HEK293 (cell line): Measurements from ENCODE around the gene SOX11.

ENCODE experiments used
- IKZF3 ChIP-seq: fragments of 450-650 bp; IDR thresholded peaks from 2 replicates; pipeline ENCODE4 v1.5.0; 2018; ENCODE audit warnings: missing biosample characterization, mild to moderate bottlenecking, missing genetic modification characterization, moderate library complexity
- TCF7L2 ChIP-seq: IDR thresholded peaks from 2 replicates; pipeline ENCODE4 v1.6.1; 2011; ENCODE audit warnings: low read depth, mild to moderate bottlenecking, inconsistent platforms, low read length, moderate library complexity, borderline replicate concordance
- ZFP3 ChIP-seq: fragments of 450-650 bp; formaldehyde crosslinking; IDR thresholded peaks from 2 replicates; pipeline ENCODE4 v1.5.1; 2016; ENCODE audit warnings: low read depth, missing biosample characterization, missing genetic modification characterization
- ZNF184 ChIP-seq: fragments of 450-650 bp; IDR thresholded peaks from 2 replicates; pipeline ENCODE4 v1.5.1; 2018; ENCODE audit warnings: missing biosample characterization, mild to moderate bottlenecking, missing genetic modification characterization
- ZNF302 ChIP-seq: fragments of 450-650 bp; formaldehyde crosslinking; IDR thresholded peaks from 2 replicates; pipeline ENCODE4 v1.5.1; 2016; ENCODE audit warnings: missing biosample characterization, missing genetic modification characterization, low read depth
- ZNF426 ChIP-seq: fragments of 450-650 bp; formaldehyde crosslinking; IDR thresholded peaks from 2 replicates; pipeline ENCODE4 v1.5.1; 2017; ENCODE audit warnings: missing biosample characterization, missing genetic modification characterization, mild to moderate bottlenecking, inconsistent platforms, moderate library complexity
- ZNF560 ChIP-seq: fragments of 450-650 bp; formaldehyde crosslinking; IDR thresholded peaks from 2 replicates; pipeline ENCODE4 v1.5.1; 2017; ENCODE audit warnings: missing biosample characterization, missing genetic modification characterization, borderline replicate concordance
- ZNF626 ChIP-seq: fragments of 450-650 bp; sonication (Bioruptor Pico); formaldehyde crosslinking; IDR thresholded peaks from 2 replicates; pipeline ENCODE4 v1.5.1; 2018; ENCODE audit warnings: missing biosample characterization, missing genetic modification characterization, inconsistent platforms
- ZNF707 ChIP-seq: fragments of 450-650 bp; formaldehyde crosslinking; IDR thresholded peaks from 2 replicates; pipeline ENCODE4 v1.5.1; 2016; ENCODE audit warnings: missing biosample characterization, missing genetic modification characterization
- ZNF785 ChIP-seq: fragments of 450-650 bp; formaldehyde crosslinking; IDR thresholded peaks from 2 replicates; pipeline ENCODE4 v1.5.1; 2016; ENCODE audit warnings: missing biosample characterization, missing genetic modification characterization
- TF ChIP-seq, protein P1 (sequence below): fragments of 450-650 bp; formaldehyde crosslinking; IDR thresholded peaks from 2 replicates; pipeline ENCODE4 v1.5.1; 2016; ENCODE audit warnings: missing biosample characterization, missing genetic modification characterization
- TF ChIP-seq, protein P2 (sequence below): fragments of 450-650 bp; formaldehyde crosslinking; IDR thresholded peaks from 2 replicates; pipeline ENCODE4 v1.5.1; 2016; ENCODE audit warnings: missing biosample characterization, missing genetic modification characterization

- TF ChIP-seq, protein P1, sequence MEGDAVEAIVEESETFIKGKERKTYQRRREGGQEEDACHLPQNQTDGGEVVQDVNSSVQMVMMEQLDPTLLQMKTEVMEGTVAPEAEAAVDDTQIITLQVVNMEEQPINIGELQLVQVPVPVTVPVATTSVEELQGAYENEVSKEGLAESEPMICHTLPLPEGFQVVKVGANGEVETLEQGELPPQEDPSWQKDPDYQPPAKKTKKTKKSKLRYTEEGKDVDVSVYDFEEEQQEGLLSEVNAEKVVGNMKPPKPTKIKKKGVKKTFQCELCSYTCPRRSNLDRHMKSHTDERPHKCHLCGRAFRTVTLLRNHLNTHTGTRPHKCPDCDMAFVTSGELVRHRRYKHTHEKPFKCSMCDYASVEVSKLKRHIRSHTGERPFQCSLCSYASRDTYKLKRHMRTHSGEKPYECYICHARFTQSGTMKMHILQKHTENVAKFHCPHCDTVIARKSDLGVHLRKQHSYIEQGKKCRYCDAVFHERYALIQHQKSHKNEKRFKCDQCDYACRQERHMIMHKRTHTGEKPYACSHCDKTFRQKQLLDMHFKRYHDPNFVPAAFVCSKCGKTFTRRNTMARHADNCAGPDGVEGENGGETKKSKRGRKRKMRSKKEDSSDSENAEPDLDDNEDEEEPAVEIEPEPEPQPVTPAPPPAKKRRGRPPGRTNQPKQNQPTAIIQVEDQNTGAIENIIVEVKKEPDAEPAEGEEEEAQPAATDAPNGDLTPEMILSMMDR (tag by site-specific recombination): no peak
- no peak for TF ChIP-seq ZNF626
- TF ChIP-seq ZNF785 (tag by site-specific recombination): no peak
- TF ChIP-seq, protein P2, sequence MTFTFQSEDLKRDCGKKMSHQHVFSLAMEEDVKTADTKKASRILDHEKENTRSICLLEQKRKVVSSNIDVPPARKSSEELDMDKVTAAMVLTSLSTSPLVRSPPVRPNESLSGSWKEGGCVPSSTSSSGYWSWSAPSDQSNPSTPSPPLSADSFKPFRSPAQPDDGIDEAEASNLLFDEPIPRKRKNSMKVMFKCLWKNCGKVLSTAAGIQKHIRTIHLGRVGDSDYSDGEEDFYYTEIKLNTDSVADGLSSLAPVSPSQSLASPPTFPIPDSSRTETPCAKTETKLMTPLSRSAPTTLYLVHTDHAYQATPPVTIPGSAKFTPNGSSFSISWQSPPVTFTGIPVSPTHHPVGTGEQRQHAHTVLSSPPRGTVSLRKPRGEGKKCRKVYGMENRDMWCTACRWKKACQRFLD (tag by site-specific recombination): no peak
- no peak for TF ChIP-seq ZNF560
- no peak for TF ChIP-seq TCF7L2
- TF ChIP-seq ZFP3 (tag by site-specific recombination): no peak
- no peak for TF ChIP-seq ZNF707
- no peak for TF ChIP-seq ZNF184
- no peak for TF ChIP-seq ZNF302 (tag by site-specific recombination)
- no peak for TF ChIP-seq IKZF3
- no peak for TF ChIP-seq ZNF426 (tag by site-specific recombination)
Measured at GRCh38 chr2:5736886-5737285, 44.7 kb downstream of the SOX11 start.
